GM18507 (cell line): ENCODE results near the gene ARHGAP18.

ENCODE experiments used
- DNase-seq: peaks from one replicate; pipeline ENCODE4 v3.0.0; 2011; ENCODE audit warnings: low read depth; ENCODE audit not compliant: insufficient read length; ENCODE audit errors: extremely low spot score
- FAIRE-seq: peaks from 2 replicates; lab custom pipeline; 2011; peaks lifted over from hg19 to GRCh38; lab: Jason Lieb, UNC

Gene ARHGAP18

GRCh38 chr6:129696843-129697242 is 13.1 kb downstream of the ARHGAP18 start:
- DNase-seq: no peak
- peak; percentile 18 for FAIRE-seq

- no peak for FAIRE-seq
- no peak for DNase-seq
Observed at GRCh38 chr6:129696028-129696418, 14.0 kb downstream of the ARHGAP18 start.

- DNase-seq (no peak), FAIRE-seq (peak; percentile 56)
Observed at GRCh38 chr6:129695373-129696027, 14.5 kb downstream of the ARHGAP18 start.

GRCh38 chr6:129694036-129694435 is 15.9 kb downstream of the ARHGAP18 start:
- FAIRE-seq: no peak
- no peak for DNase-seq

- DNase-seq: no peak
- FAIRE-seq: no peak
Observed at GRCh38 chr6:129692467-129692866, 17.5 kb downstream of the ARHGAP18 start.

- FAIRE-seq (no peak), DNase-seq (no peak)
Observed at GRCh38 chr6:129691709-129692108, 18.3 kb downstream of the ARHGAP18 start.

- no peak for FAIRE-seq
- DNase-seq: no peak
Observed at GRCh38 chr6:129691043-129691640, 18.8 kb downstream of the ARHGAP18 start.

GRCh38 chr6:129686941-129687627 is 22.9 kb downstream of the ARHGAP18 start:
- no peak for DNase-seq
- peak; percentile 90 for FAIRE-seq

- no peak for FAIRE-seq
- DNase-seq: no peak
Observed at GRCh38 chr6:129685662-129686031, 24.3 kb downstream of the ARHGAP18 start.

GRCh38 chr6:129684903-129685661 is 24.9 kb downstream of the ARHGAP18 start:
- DNase-seq: no peak
- no peak for FAIRE-seq

- FAIRE-seq: no peak
- no peak for DNase-seq
Observed at GRCh38 chr6:129684323-129684884, 25.6 kb downstream of the ARHGAP18 start.

- DNase-seq: peak; percentile 83
- peak; percentile 97 for FAIRE-seq
Observed at GRCh38 chr6:129683601-129684322, 26.2 kb downstream of the ARHGAP18 start.

- no peak for FAIRE-seq
- DNase-seq: no peak
Observed at GRCh38 chr6:129681913-129682205, 28.1 kb downstream of the ARHGAP18 start.

- DNase-seq (no peak), FAIRE-seq (no peak)
Observed at GRCh38 chr6:129680633-129681032, 29.3 kb downstream of the ARHGAP18 start.

GRCh38 chr6:129679758-129680157 is 30.2 kb downstream of the ARHGAP18 start:
- FAIRE-seq: no peak

GRCh38 chr6:129679275-129679674 is 30.7 kb downstream of the ARHGAP18 start:
- DNase-seq (no peak), FAIRE-seq (no peak)

More at GRCh38 chr6:129679758-129680157, 30.2 kb downstream of the ARHGAP18 start:
- DNase-seq: no peak

GRCh38 chr6:129678463-129678862 is 31.5 kb downstream of the ARHGAP18 start:
- DNase-seq (no peak), FAIRE-seq (no peak)

- FAIRE-seq (no peak), DNase-seq (no peak)
Observed at GRCh38 chr6:129677620-129678325, 32.2 kb downstream of the ARHGAP18 start.
